ENCODE data around the gene ZNF511. TPM values are rescaled to one million over a fixed set of nuclear protein-coding genes. Genes with fewer than 3 reads are reported as not detected.

Gene ZNF511
- total and polyA plus RNA-seq, 9 of the 15 experiments (the other 6 are each of a cell fraction or from before 2014, with no cell fraction given) = 0.61 to 69.3 (median 40.1) TPM

- Histone ChIP-seq H3K36me3 (ENCODE audit: control insufficient read depth, insufficient read depth, low read length) (peaks cover 69% of the 10 kb centered on the region), H3K4me3 (no peak overlapping the region), H3K27ac (ENCODE audit: extremely low read depth, low read depth, low read length) (no peak overlapping the region), H3K79me2 (ENCODE audit: control insufficient read depth, insufficient read depth, low read length) (no peaks in the 10 kb centered on the region), H3K4me2 (ENCODE audit: insufficient read depth, low read length) (no peak overlapping the region), H3K9me3 (replicated peaks; ENCODE audit: control insufficient read depth, insufficient read depth, low read depth, low read length) (no peaks in the 10 kb centered on the region), H3K9me1 (ENCODE audit: control insufficient read depth, insufficient read depth, low read length) (no peaks in the 10 kb centered on the region), H4K20me1 (replicated peaks; ENCODE audit: control insufficient read depth, insufficient read depth, low read length) (no peaks in the 10 kb centered on the region), H2AFZ (ENCODE audit: low read depth, low read length) (no peak overlapping the region), H3K27me3 (ENCODE audit: control insufficient read depth in 2 of 2, insufficient read depth in 2 of 2, low read length in 2 of 2) (no peaks in the 10 kb centered on the region), H3K9ac (ENCODE audit: insufficient read depth in 1 of 2, low read depth in 2 of 2, low read length in 2 of 2) (no peak overlapping the region), H3K4me1 (replicated peaks in 1 of 2; ENCODE audit: control insufficient read depth in 2 of 2, insufficient read depth in 2 of 2, low read length in 2 of 2) (no peaks in the 10 kb centered on the region)
- ATAC-seq = no peak
- DNase-seq (ENCODE audit: extremely low read depth in 1 of 4, low spot score in 3 of 4) = no peak
- FAIRE-seq = no peak
- POLR2A ChIA-PET = interaction anchor here (0.9 kb wide), 1 partner anchor 8 kb away, joined by 4 read pairs; no protein-coding TSS in a partner anchor
- WGBS (ENCODE audit: insufficient coverage, low coverage, missing lambda C conversion rate) = 93% methylated on average over 16 of the region's 46 CpGs
- intact Hi-C loops (cut with micrococcal nuclease) = no loop called here
- no TSS peak for BruUV-seq (replicated peaks)
- CTCF ChIA-PET (ENCODE audit: low intra/inter-chr PET ratio) = no interaction called here
- in situ Hi-C loops (cut with MboI) = no loop called here
- TF ChIP-seq POLR3G (IDR thresholded peaks at IDR 0.05; ENCODE audit: extremely low read depth, insufficient read length, insufficient replicate concordance) = no peak
- TF ChIP-seq POLR2G (IDR thresholded peaks at IDR 0.05; ENCODE audit: low read depth, low read length) = peak; percentile 28; the same call in 1 of the 2 replicates
Measured at GRCh38 chr10:133287832-133288500, 20.7 kb upstream of the ZNF511 start.

GRCh38 chr10:133289761-133290160 is 19.0 kb upstream of the ZNF511 start:
- CTCF ChIA-PET (ENCODE audit: low intra/inter-chr PET ratio) = no interaction called here
- peaks cover 72% of the 10 kb centered on the region for H3K36me3 ChIP-seq (ENCODE audit: control insufficient read depth, insufficient read depth, low read length)
- no TSS peak for BruUV-seq (replicated peaks)
- TF ChIP-seq SIN3A (IDR thresholded peaks at IDR 0.05; ENCODE audit: borderline replicate concordance in 2 of 2, control insufficient read depth in 1 of 2, low read depth in 2 of 2, low read length in 2 of 2) (no peak), THRAP3 (IDR thresholded peaks at IDR 0.05; ENCODE audit: borderline replicate concordance) (no peak), ATF2 (CRISPR knock-in tag; IDR thresholded peaks at IDR 0.05) (no peak), NCOA6 (IDR thresholded peaks at IDR 0.05) (no peak), MBD2 (IDR thresholded peaks at IDR 0.05; ENCODE audit: borderline replicate concordance, low read depth) (no peak), SMAD3 (CRISPR knock-in tag; conservative IDR thresholded peaks at IDR 0.05) (no peak), PTTG1 (tag; IDR thresholded peaks at IDR 0.05; ENCODE audit: low read depth) (no peak), HINFP (tag; conservative IDR thresholded peaks at IDR 0.05; ENCODE audit: low read depth) (no peak), GTF2F1 (IDR thresholded peaks at IDR 0.05; ENCODE audit: low read depth, low read length) (no peak), MYC (IDR thresholded peaks at IDR 0.05; ENCODE audit: low read depth, low read length) (no peak), MYC (CRISPR knock-in tag; IDR thresholded peaks at IDR 0.05; ENCODE audit: borderline replicate concordance, low read depth) (no peak)

More at GRCh38 chr10:133289761-133290160, 19.0 kb upstream of the ZNF511 start:
- intact Hi-C loops (cut with micrococcal nuclease) (no loop called here), in situ Hi-C loops (cut with MboI) (no loop called here)
- POLR2A ChIA-PET = interaction anchor here (0.7 kb wide), 1 partner anchor 9 kb away, joined by 4 read pairs; no protein-coding TSS in a partner anchor
- Histone ChIP-seq H3K9me1 (ENCODE audit: control insufficient read depth, insufficient read depth, low read length) (no peaks in the 10 kb centered on the region), H3K4me3 (no peak overlapping the region), H3K27ac (ENCODE audit: extremely low read depth, low read depth, low read length) (no peak overlapping the region), H3K4me1 (replicated peaks in 1 of 2; ENCODE audit: control insufficient read depth in 2 of 2, insufficient read depth in 2 of 2, low read length in 2 of 2) (no peaks in the 10 kb centered on the region), H4K20me1 (replicated peaks; ENCODE audit: control insufficient read depth, insufficient read depth, low read length) (no peaks in the 10 kb centered on the region), H2AFZ (ENCODE audit: low read depth, low read length) (no peak overlapping the region), H3K4me2 (ENCODE audit: insufficient read depth, low read length) (no peak overlapping the region), H3K79me2 (ENCODE audit: control insufficient read depth, insufficient read depth, low read length) (no peaks in the 10 kb centered on the region), H3K9ac (ENCODE audit: insufficient read depth in 1 of 2, low read depth in 2 of 2, low read length in 2 of 2) (no peak overlapping the region), H3K9me3 (replicated peaks; ENCODE audit: control insufficient read depth, insufficient read depth, low read depth, low read length) (no peaks in the 10 kb centered on the region), H3K27me3 (ENCODE audit: control insufficient read depth in 2 of 2, insufficient read depth in 2 of 2, low read length in 2 of 2) (no peaks in the 10 kb centered on the region)
- no peak for DNase-seq (ENCODE audit: extremely low read depth in 1 of 4, low spot score in 3 of 4)
- 95% methylated on average over 18 of the region's 24 CpGs for WGBS (ENCODE audit: insufficient coverage, low coverage, missing lambda C conversion rate)
- FAIRE-seq = no peak
- no peak for ATAC-seq

Data from K562 (cell line).